Measurements from ENCODE around the gene ADGRB3.

ADGRB3 gene

DNA sequence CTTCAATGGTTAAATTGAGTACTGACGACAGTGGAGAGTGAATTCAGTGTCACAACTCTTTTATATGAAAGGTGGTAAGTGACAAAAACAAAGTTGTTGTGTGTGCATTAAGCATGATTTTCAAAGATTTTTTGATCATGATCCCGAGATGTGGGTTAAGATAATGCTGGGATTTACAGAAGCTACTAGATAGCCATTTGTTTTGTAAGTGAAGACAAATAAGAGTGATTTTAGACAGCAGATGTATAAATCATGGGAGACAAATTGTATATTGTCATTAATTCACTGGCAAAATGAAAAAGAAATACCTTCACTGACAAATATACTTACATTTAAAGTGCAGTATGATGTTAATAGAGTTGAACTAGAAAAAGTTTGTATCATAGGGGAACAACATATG lies 6.1 kb downstream of the ADGRB3 start:
- no peak for DNase-seq (ENCODE audit: low spot score)
- in situ Hi-C loops (cut with MboI; ENCODE audit: low pct_unique_long_range_greater_than_20kb, low sequenced_read_pairs, unreplicated experiment): loop anchor here (25.0 kb wide), 2 partner anchors 321 to 1471 kb away; no protein-coding TSS in a partner anchor
- TF ChIP-seq, protein P1, sequence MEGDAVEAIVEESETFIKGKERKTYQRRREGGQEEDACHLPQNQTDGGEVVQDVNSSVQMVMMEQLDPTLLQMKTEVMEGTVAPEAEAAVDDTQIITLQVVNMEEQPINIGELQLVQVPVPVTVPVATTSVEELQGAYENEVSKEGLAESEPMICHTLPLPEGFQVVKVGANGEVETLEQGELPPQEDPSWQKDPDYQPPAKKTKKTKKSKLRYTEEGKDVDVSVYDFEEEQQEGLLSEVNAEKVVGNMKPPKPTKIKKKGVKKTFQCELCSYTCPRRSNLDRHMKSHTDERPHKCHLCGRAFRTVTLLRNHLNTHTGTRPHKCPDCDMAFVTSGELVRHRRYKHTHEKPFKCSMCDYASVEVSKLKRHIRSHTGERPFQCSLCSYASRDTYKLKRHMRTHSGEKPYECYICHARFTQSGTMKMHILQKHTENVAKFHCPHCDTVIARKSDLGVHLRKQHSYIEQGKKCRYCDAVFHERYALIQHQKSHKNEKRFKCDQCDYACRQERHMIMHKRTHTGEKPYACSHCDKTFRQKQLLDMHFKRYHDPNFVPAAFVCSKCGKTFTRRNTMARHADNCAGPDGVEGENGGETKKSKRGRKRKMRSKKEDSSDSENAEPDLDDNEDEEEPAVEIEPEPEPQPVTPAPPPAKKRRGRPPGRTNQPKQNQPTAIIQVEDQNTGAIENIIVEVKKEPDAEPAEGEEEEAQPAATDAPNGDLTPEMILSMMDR (IDR thresholded peaks at IDR 0.05; ENCODE audit: extremely low read depth, insufficient read depth, missing control alignments): no peak

DNA sequence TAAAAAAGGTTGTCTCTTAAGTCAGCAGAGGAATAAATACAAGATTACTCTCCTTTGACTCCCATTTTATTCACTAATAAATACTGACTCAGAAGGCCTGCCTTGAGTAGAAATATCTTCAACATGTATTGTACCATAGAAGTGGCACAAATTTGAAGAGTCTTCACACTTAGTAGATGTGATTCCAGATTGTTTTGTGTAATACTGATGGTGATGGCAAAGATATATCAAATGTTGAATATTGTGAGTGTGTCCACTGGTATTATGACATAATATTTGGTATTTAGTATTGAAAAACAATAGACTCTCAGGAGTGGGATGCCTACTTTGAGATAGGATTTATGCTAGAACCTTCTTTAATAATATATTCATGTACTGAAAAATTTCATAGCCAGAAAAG lies 7.0 kb downstream of the ADGRB3 start:
- no peak for DNase-seq (ENCODE audit: low spot score)
- in situ Hi-C loops (cut with MboI; ENCODE audit: low pct_unique_long_range_greater_than_20kb, low sequenced_read_pairs, unreplicated experiment): loop anchor here (25.0 kb wide), 2 partner anchors 320 to 1470 kb away; no protein-coding TSS in a partner anchor
- TF ChIP-seq, protein P1 (IDR thresholded peaks at IDR 0.05; ENCODE audit: extremely low read depth, insufficient read depth, missing control alignments): no peak

DNA sequence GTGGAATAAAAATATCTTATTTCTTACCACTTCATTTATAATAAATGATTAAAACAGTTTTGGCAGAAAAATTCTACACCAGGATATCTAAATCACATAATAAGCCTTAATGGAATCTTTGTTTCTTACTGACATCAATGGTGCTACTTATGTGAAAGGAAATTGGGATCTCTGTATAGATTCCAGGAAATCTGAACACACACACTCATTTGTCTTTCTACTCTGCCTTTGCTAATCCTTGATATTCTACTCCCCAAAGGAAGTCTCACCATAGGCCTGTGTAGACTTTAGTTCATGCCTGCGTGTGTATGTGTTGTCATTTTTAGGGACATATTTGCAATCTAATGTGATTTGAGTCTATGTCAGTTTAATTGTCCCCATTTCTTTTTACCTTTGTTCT lies 7.9 kb downstream of the ADGRB3 start:
- DNase-seq (ENCODE audit: low spot score): no peak
- in situ Hi-C loops (cut with MboI; ENCODE audit: low pct_unique_long_range_greater_than_20kb, low sequenced_read_pairs, unreplicated experiment): loop anchor here (25.0 kb wide), 2 partner anchors 319 to 1469 kb away; no protein-coding TSS in a partner anchor
- TF ChIP-seq, protein P1 (IDR thresholded peaks at IDR 0.05; ENCODE audit: extremely low read depth, insufficient read depth, missing control alignments): no peak

DNA sequence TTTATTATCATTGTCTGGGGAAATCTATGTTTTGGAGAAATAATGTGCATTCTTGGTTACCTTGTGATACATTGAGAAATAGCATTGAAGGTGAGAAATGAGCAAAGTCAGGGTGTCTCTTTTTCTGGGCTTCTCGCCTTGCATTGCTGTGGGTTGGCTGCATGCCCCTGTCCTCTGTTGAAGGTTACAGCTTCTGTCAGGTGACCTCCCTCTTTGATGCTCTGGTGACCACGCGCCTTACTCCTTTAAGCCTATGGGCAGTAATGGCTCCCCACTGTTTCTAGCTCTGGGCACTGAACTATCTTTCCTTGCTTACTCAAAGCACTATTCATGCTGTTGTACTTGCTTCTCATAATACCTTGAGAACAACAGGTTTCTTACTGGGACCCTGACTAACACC lies 14.6 kb downstream of the ADGRB3 start:
- in situ Hi-C loops (cut with MboI; ENCODE audit: low pct_unique_long_range_greater_than_20kb, low sequenced_read_pairs, unreplicated experiment): loop anchor here (25.0 kb wide), 2 partner anchors 313 to 1463 kb away; no protein-coding TSS in a partner anchor
- TF ChIP-seq, protein P1 (IDR thresholded peaks at IDR 0.05; ENCODE audit: extremely low read depth, insufficient read depth, missing control alignments): no peak
- no peak for DNase-seq (ENCODE audit: low spot score)

DNA sequence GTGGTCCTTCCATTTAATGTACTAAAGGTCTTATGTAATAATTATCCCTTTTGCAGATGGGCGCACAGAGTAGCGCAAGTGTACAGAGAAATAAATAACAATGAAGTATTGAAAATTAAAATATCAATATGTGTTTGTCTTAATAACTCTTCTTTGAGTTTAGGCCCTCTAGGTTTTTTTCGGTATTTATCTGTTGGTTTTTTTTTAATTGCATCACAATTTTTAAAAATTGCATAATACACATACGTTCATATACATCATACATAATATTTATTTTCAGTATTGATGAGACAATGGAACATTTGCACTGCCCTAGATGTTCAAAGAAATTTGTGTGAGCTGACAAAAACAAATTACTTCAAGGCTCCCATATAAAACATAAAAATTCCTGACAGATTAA lies 15.1 kb downstream of the ADGRB3 start:
- no peak for DNase-seq (ENCODE audit: low spot score)
- TF ChIP-seq, protein P1 (IDR thresholded peaks at IDR 0.05; ENCODE audit: extremely low read depth, insufficient read depth, missing control alignments): no peak
- in situ Hi-C loops (cut with MboI; ENCODE audit: low pct_unique_long_range_greater_than_20kb, low sequenced_read_pairs, unreplicated experiment): no loop called here

DNA sequence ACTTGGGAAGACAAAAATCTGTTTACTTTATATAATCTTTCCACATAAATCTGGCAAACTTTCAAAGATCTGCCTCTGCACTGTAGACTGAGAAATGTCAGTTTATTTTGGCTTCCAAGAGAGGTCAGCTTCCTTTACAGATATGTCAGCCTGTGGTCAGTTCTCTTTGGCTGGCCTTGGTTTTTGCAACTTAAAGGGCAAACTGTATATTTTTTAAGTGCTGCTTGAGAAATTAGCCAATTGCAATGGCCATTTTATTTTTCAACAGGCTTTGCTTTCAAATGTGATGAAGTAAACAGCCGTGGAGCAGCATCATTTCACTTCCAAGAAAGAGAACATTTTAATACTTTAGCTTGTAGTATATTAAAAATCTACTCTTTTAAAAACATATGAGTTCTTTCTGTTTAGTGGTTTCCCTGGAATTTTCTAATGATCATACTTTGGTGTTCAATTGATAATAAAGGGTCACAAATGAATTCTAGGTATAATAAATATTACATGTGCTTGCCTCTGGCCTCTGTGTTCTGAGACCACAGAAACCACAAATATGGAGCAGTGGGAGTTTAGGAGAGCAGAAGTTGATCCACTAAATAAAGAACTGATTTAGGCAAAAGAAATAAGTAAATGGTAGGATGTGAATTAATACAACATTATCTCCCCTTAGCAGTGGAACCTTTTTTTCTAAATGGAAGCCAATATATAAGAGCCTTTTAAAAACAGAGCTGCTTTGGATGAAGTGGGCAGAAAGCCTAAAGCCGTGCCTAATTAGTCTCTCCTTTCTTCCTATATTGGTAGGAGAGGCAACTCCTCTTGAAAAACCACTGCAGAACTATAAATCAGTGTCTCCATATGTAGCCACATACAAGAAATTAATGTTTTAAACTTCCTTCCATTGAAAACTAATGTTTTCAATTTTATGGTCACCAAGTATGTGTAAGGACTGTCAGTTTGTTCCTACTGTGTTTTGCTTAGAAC lies 16.2 kb downstream of the ADGRB3 start:
- TF ChIP-seq, protein P1 (IDR thresholded peaks at IDR 0.05; ENCODE audit: extremely low read depth, insufficient read depth, missing control alignments): no peak
- in situ Hi-C loops (cut with MboI; ENCODE audit: low pct_unique_long_range_greater_than_20kb, low sequenced_read_pairs, unreplicated experiment): no loop called here

More for the DNA sequence above, 16.2 kb downstream of the ADGRB3 start:
- no peak for DNase-seq (ENCODE audit: low spot score)

Measured in GM13977 (cell line).